Esophagus squamous epithelium (tissue), 5 donors: ENCODE results near the gene NDUFC1. TPM values are rescaled to one million over a fixed set of nuclear protein-coding genes. Genes with fewer than 3 reads are reported as not detected.

Experiments
- DNase-seq: peaks from one replicate; lab custom pipeline; 2025; lab: John Stamatoyannopoulos, UW
- H3K27ac ChIP-seq, 4 donors: fragments of 200-600 bp; sonication (generic); one replicate each; pipeline ENCODE4 v1.5.1; 2016 to 2019; ENCODE audit warnings: mild to moderate bottlenecking in 1 of 4
- H3K27me3 ChIP-seq, 4 donors: fragments of 200-600 bp; sonication (generic); 1 replicate in 3 of 4; 2 replicates in 1 of 4; pipeline versions ENCODE4 v1.5.1 to v1.6.0; 2017 to 2021; ENCODE audit warnings: antibody characterized with exemption in 1 of 4
- H3K36me3 ChIP-seq, 3 donors: fragments of 200-600 bp; sonication (generic); one replicate each; pipeline ENCODE4 v1.5.1; 2016 to 2019
- H3K4me1 ChIP-seq, 3 donors: fragments of 200-600 bp; sonication (generic); one replicate each; pipeline ENCODE4 v1.5.1; 2017 to 2019
- H3K4me3 ChIP-seq, 4 donors: fragments of 200-600 bp; sonication (generic); 1 replicate in 3 of 4; 2 replicates in 1 of 4; pipeline ENCODE4 v1.5.1; 2016 to 2019; ENCODE audit warnings: mild to moderate bottlenecking in 2 of 4, moderate library complexity in 1 of 4
- H3K9me3 ChIP-seq, 3 donors: fragments of 200-600 bp; sonication (generic); one replicate each; pipeline ENCODE4 v1.5.1; 2016 to 2019
- POLR2A ChIP-seq, 4 donors: fragments of 450-650 bp; IDR thresholded peaks; one replicate each; pipeline ENCODE4 v1.6.1; 2017; ENCODE audit warnings: antibody characterized with exemption in 4 of 4, mild to moderate bottlenecking in 4 of 4, moderate library complexity in 3 of 4
- WGBS, 2 donors: methylation state at CpG; one replicate each; pipeline ENCODE4 v1.1.5; 2018; 5-methylcytosine and 5-hydroxymethylcytosine counted together
- intact Hi-C: fragments of 100-400 bp; cut with DNase I; formaldehyde crosslinking; loops from one replicate; pipeline ENCODE4 v1.15.0; 2022
- total RNA-seq, 4 donors: library from RNA; depleted of rRNA; stranded (reverse); fragments of >200 nt; gene quantifications; one replicate each; pipeline ENCODE4 v1.1.0, GENCODE V29; 2016
- TF ChIP-seq, protein P1 (sequence below), 6 experiments: fragments of 450-650 bp in 4 of 6; fragments of 200-600 bp in 2 of 6; sonication (generic) in 2 of 6; IDR thresholded peaks; one replicate each; pipeline ENCODE4 v1.5.1; 2016 to 2019; ENCODE audit warnings: antibody characterized with exemption in 6 of 6, mild to moderate bottlenecking in 4 of 6, moderate library complexity in 4 of 6
- donor health status: DM: yes; HTN: yes; CAD: no.

Gene NDUFC1
- total RNA-seq, 4 donors from 2014 or later: 24.6 to 57.5 (median 40.9) TPM

- peaks cover 6 to 79% (median 40%) of the 10 kb centered on the region in 3 donors for H3K4me1 ChIP-seq
- no peaks in the 10 kb centered on the region for H3K27me3 ChIP-seq
- intact Hi-C loops: loop anchor here (5.0 to 10.0 kb wide), 2 partner anchors 72 to 205 kb away; no protein-coding TSS in a partner anchor
- peak overlapping the region in 3 of 4 donors; percentile 86 to 97 (median 94) for H3K27ac ChIP-seq
- peaks cover 0 to 4% (median 0%) of the 10 kb centered on the region in 3 donors for H3K36me3 ChIP-seq
- no peak for TF ChIP-seq POLR2A (IDR thresholded peaks at IDR 0.05)
- TF ChIP-seq, protein P1, sequence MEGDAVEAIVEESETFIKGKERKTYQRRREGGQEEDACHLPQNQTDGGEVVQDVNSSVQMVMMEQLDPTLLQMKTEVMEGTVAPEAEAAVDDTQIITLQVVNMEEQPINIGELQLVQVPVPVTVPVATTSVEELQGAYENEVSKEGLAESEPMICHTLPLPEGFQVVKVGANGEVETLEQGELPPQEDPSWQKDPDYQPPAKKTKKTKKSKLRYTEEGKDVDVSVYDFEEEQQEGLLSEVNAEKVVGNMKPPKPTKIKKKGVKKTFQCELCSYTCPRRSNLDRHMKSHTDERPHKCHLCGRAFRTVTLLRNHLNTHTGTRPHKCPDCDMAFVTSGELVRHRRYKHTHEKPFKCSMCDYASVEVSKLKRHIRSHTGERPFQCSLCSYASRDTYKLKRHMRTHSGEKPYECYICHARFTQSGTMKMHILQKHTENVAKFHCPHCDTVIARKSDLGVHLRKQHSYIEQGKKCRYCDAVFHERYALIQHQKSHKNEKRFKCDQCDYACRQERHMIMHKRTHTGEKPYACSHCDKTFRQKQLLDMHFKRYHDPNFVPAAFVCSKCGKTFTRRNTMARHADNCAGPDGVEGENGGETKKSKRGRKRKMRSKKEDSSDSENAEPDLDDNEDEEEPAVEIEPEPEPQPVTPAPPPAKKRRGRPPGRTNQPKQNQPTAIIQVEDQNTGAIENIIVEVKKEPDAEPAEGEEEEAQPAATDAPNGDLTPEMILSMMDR (IDR thresholded peaks at IDR 0.05): no peak
- DNase-seq: no peak
- H3K9me3 ChIP-seq: no peaks in the 10 kb centered on the region
- WGBS, 2 donors: 27 to 50% methylated on average over 1 of the region's 1 CpG
- peak overlapping the region in 1 of 4 donors; percentile 87 for H3K4me3 ChIP-seq
Measured at GRCh38 chr4:139299536-139299935, 2.7 kb downstream of the NDUFC1 start.

- Histone ChIP-seq H3K4me3 (no peak overlapping the region), H3K36me3 (peaks cover 4 to 24% (median 14%) of the 10 kb centered on the region in 3 donors), H3K27ac (peak overlapping the region in 3 of 4 donors; percentile 39 to 95 (median 90)), H3K4me1 (peaks cover 6 to 64% (median 29%) of the 10 kb centered on the region in 3 donors), H3K9me3 (no peaks in the 10 kb centered on the region), H3K27me3 (no peaks in the 10 kb centered on the region)
- TF ChIP-seq, protein P1 (IDR thresholded peaks at IDR 0.05): no peak
- TF ChIP-seq POLR2A (IDR thresholded peaks at IDR 0.05): no peak
- DNase-seq: no peak
- intact Hi-C loops: loop anchor here (5.0 to 10.0 kb wide), 2 partner anchors 70 to 202 kb away; no protein-coding TSS in a partner anchor
- WGBS, 2 donors: 39 to 44% methylated on average over 2 of the region's 2 CpGs
Measured at GRCh38 chr4:139297001-139297410, 5.3 kb downstream of the NDUFC1 start.

- Histone ChIP-seq H3K36me3 (peaks cover 7 to 35% (median 18%) of the 10 kb centered on the region in 3 donors), H3K27ac (peak overlapping the region; percentile 47 to 95 (median 90)), H3K9me3 (no peaks in the 10 kb centered on the region), H3K27me3 (no peaks in the 10 kb centered on the region), H3K4me3 (peak overlapping the region; percentile 61 to 91 (median 81)), H3K4me1 (peaks cover 6 to 63% (median 29%) of the 10 kb centered on the region in 3 donors)
- DNase-seq: no peak
- 5 to 8% methylated on average over 5 to 6 of the region's 6 CpGs for WGBS, 2 donors
- TF ChIP-seq POLR2A (IDR thresholded peaks at IDR 0.05): no peak
- TF ChIP-seq, protein P1 (IDR thresholded peaks at IDR 0.05): no peak
- intact Hi-C loops: loop anchor here (5.0 to 10.0 kb wide), 2 partner anchors 69 to 201 kb away; no protein-coding TSS in a partner anchor
Measured at GRCh38 chr4:139295942-139296299, 6.4 kb downstream of the NDUFC1 start.

- TF ChIP-seq, protein P1 (IDR thresholded peaks at IDR 0.05): peak; percentile 90 to 98 (median 95)
- peak in 1 of 4 donors; percentile 49 for TF ChIP-seq POLR2A (IDR thresholded peaks at IDR 0.05)
- H3K27me3 ChIP-seq: no peaks in the 10 kb centered on the region
- WGBS, 2 donors: 0% methylated on average over 5 to 26 of the region's 51 CpGs
- H3K9me3 ChIP-seq: no peaks in the 10 kb centered on the region
- peaks cover 7 to 40% (median 18%) of the 10 kb centered on the region in 3 donors for H3K36me3 ChIP-seq
- intact Hi-C loops: loop anchor here (5.0 to 10.0 kb wide), 2 partner anchors 68 to 201 kb away; no protein-coding TSS in a partner anchor
- H3K4me1 ChIP-seq: peaks cover 6 to 57% (median 29%) of the 10 kb centered on the region in 3 donors
- peak overlapping the region; percentile 61 to 91 (median 81) for H3K4me3 ChIP-seq
- peak; percentile 81 for DNase-seq
- peak overlapping the region; percentile 90 to 95 (median 90) for H3K27ac ChIP-seq
Measured at GRCh38 chr4:139295206-139295941, 6.9 kb downstream of the NDUFC1 start.

- WGBS, 2 donors: 98 to 99% methylated on average over 7 of the region's 7 CpGs
- H3K27ac ChIP-seq: no peak overlapping the region
- H3K27me3 ChIP-seq: no peaks in the 10 kb centered on the region
- peaks cover 0 to 45% (median 0%) of the 10 kb centered on the region in 3 donors for H3K36me3 ChIP-seq
- no peak for DNase-seq
- H3K4me3 ChIP-seq: no peak overlapping the region
- intact Hi-C loops: no loop called here
- H3K4me1 ChIP-seq: no peaks in the 10 kb centered on the region
- TF ChIP-seq POLR2A (IDR thresholded peaks at IDR 0.05): no peak
- TF ChIP-seq, protein P1 (IDR thresholded peaks at IDR 0.05): no peak
- no peaks in the 10 kb centered on the region for H3K9me3 ChIP-seq
Measured at GRCh38 chr4:139286186-139286698, 16.0 kb downstream of the NDUFC1 start.
